HG03196 (cell line): ENCODE data around the gene KRT34.
"Not testable (repeated sequence)": the region's sequence is repeated elsewhere in the genome, so short reads cannot be mapped to it uniquely, and the experiment has no call there.

Experiments used
- ATAC-seq: cut with Tn5 transposase; IDR thresholded peaks from one replicate; pipeline ENCODE4 v1.9.1; 2021; ENCODE audit not compliant: unreplicated experiment

KRT34 gene

GRCh38 chr17:41381943-41382342, at the start of gene KRT34:
Gene KRT34, minus strand, starts transcription at chr17:41382306. Its CDS starts 60 bp downstream, at chr17:41382246.
- not testable (repeated sequence) for ATAC-seq

- not testable (repeated sequence) for ATAC-seq
These were observed 48.3 kb upstream of the KRT34 start for GRCh38 chr17:41430376-41430775.

- no peak for ATAC-seq
These were observed 47.6 kb upstream of the KRT34 start for GRCh38 chr17:41429667-41430066.

- no peak for ATAC-seq
These were observed 46.6 kb upstream of the KRT34 start for GRCh38 chr17:41428591-41429291.

- no peak for ATAC-seq
These were observed 42.1 kb upstream of the KRT34 start, which contains the start of gene KRT37 for GRCh38 chr17:41424111-41424635. Gene KRT37, minus strand, starts transcription at chr17:41424585. Its CDS starts 62 bp downstream, at chr17:41424523.

- ATAC-seq, result not testable (repeated sequence)
These were observed 40.5 kb upstream of the KRT34 start for GRCh38 chr17:41422586-41422985.

- no peak for ATAC-seq
These were observed 39.5 kb upstream of the KRT34 start for GRCh38 chr17:41421617-41422016.

GRCh38 chr17:41421116-41421515, 39.0 kb upstream of the KRT34 start:
- ATAC-seq, result no peak

- no peak for ATAC-seq
These were observed 38.0 kb upstream of the KRT34 start for GRCh38 chr17:41420134-41420533.

- ATAC-seq, result no peak
These were observed 37.6 kb upstream of the KRT34 start for GRCh38 chr17:41419716-41420115.

- no peak for ATAC-seq
These were observed 36.2 kb upstream of the KRT34 start for GRCh38 chr17:41418116-41418860.

- no peak for ATAC-seq
These were observed 35.5 kb upstream of the KRT34 start for GRCh38 chr17:41417576-41418015.

GRCh38 chr17:41417127-41417526, 35.0 kb upstream of the KRT34 start:
- ATAC-seq, result no peak

- no peak for ATAC-seq
These were observed 34.4 kb upstream of the KRT34 start for GRCh38 chr17:41416479-41416878.

- ATAC-seq, result no peak
These were observed 33.8 kb upstream of the KRT34 start for GRCh38 chr17:41415833-41416335.

GRCh38 chr17:41415411-41415810, 33.3 kb upstream of the KRT34 start:
- no peak for ATAC-seq

- ATAC-seq, result no peak
These were observed 31.9 kb upstream of the KRT34 start for GRCh38 chr17:41413982-41414381.

GRCh38 chr17:41413353-41413957, 31.3 kb upstream of the KRT34 start:
- no peak for ATAC-seq

GRCh38 chr17:41411072-41411840, 29.1 kb upstream of the KRT34 start:
- no peak for ATAC-seq

- ATAC-seq, result no peak
These were observed 25.1 kb upstream of the KRT34 start for GRCh38 chr17:41407226-41407625.

- no peak for ATAC-seq
These were observed 24.1 kb upstream of the KRT34 start for GRCh38 chr17:41406205-41406604.
